OCI-LY7 (cell line): Measurements from ENCODE around the gene MRPL33. TPM values are rescaled to one million over a fixed set of nuclear protein-coding genes. Genes with fewer than 3 reads are reported as not detected.

Experiments used
- BruUV-seq: library from RNA; stranded (reverse); fragments of 400-500 nt; replicated peaks from 2 replicates; lab custom pipeline; 2021; lab: Mats Ljungman, UMichigan
- CTCF ChIA-PET: fragments of 300-600 bp; sonication (Branson Sonifier 250); formaldehyde crosslinking; loops from one replicate; lab custom pipeline; 2022; ENCODE audit warnings: antibody characterized with exemption; ENCODE audit not compliant: unreplicated experiment; lab: Charles Lee
- POLR2A ChIA-PET: fragments of 300-600 bp; sonication (Branson Sonifier 250); formaldehyde crosslinking; loops from one replicate; lab custom pipeline; 2022; ENCODE audit warnings: antibody characterized with exemption; lab: Charles Lee
- DNase-seq: peaks from one replicate; pipeline ENCODE4 v3.0.0-alpha.2; 2015; ENCODE audit warnings: low spot score
- H2AFZ ChIP-seq: fragments of 200-600 bp; sonication (generic), shearing (Covaris generic); 2 replicates; pipeline ENCODE4 v1.6.1; 2014; ENCODE audit warnings: mild to moderate bottlenecking, antibody characterized with exemption, low read length, moderate library complexity
- H3K27ac ChIP-seq: fragments of 200-600 bp; sonication (generic); 2 replicates; pipeline ENCODE4 v1.5.1; 2014; ENCODE audit warnings: mixed run types, low read depth, mild to moderate bottlenecking, moderate library complexity, low read length, inconsistent platforms; ENCODE audit not compliant: poor library complexity, severe bottlenecking
- H3K36me3 ChIP-seq: fragments of 200-600 bp; sonication (generic); 2 replicates; pipeline ENCODE4 v1.6.1; 2014; ENCODE audit warnings: mild to moderate bottlenecking, antibody characterized with exemption, low read length, moderate library complexity, mixed read lengths; ENCODE audit not compliant: insufficient read depth
- H3K4me1 ChIP-seq: fragments of 200-600 bp; sonication (generic); 2 replicates; pipeline ENCODE4 v1.5.1; 2014; ENCODE audit warnings: mild to moderate bottlenecking, low read length; ENCODE audit not compliant: insufficient read depth, poor library complexity, severe bottlenecking
- H3K4me2 ChIP-seq: fragments of 200-600 bp; sonication (generic); 2 replicates; pipeline ENCODE4 v1.6.1; 2014; ENCODE audit warnings: mild to moderate bottlenecking, low read length
- H3K4me3 ChIP-seq: fragments of 200-600 bp; sonication (generic); 2 replicates; pipeline ENCODE4 v1.5.1; 2014; ENCODE audit warnings: mild to moderate bottlenecking, low read depth, low read length; ENCODE audit not compliant: poor library complexity, severe bottlenecking
- H3K79me2 ChIP-seq: fragments of 200-600 bp; sonication (generic); 2 replicates; pipeline ENCODE4 v1.6.1; 2016; ENCODE audit warnings: low read depth, mild to moderate bottlenecking, low read length, moderate library complexity, mixed read lengths; ENCODE audit not compliant: insufficient read depth
- H3K9me2 ChIP-seq: fragments of 200-600 bp; sonication (generic); 2 replicates; pipeline ENCODE4 v1.6.1; 2016; ENCODE audit warnings: mild to moderate bottlenecking, low read length, mixed read lengths; ENCODE audit not compliant: insufficient read depth
- H3K9me3 ChIP-seq: fragments of 200-600 bp; sonication (generic); 2 replicates; pipeline ENCODE4 v1.6.1; 2014; ENCODE audit warnings: mild to moderate bottlenecking, mixed run types, low read length, mixed read lengths
- H4K20me1 ChIP-seq: fragments of 200-600 bp; sonication (generic); 2 replicates; pipeline ENCODE4 v1.6.1; 2014; ENCODE audit warnings: mild to moderate bottlenecking, antibody characterized with exemption, low read length, moderate library complexity, mixed read lengths; ENCODE audit not compliant: insufficient read depth
- CTCF ChIP-seq: fragments of 200-600 bp; sonication (generic); conservative IDR thresholded peaks from 2 replicates; pipeline ENCODE4 v1.5.1; 2014; ENCODE audit warnings: mild to moderate bottlenecking, antibody characterized with exemption, low read length, moderate library complexity, mixed read lengths
- EZH2phosphoT487 ChIP-seq: fragments of 200-600 bp; sonication (generic); IDR thresholded peaks from 2 replicates; pipeline ENCODE4 v1.6.1; 2018; ENCODE audit warnings: low read depth, borderline replicate concordance, mild to moderate bottlenecking, mixed run types, antibody characterized with exemption, low read length, moderate library complexity, mixed read lengths
- intact Hi-C: fragments of 100-400 bp; cut with micrococcal nuclease; formaldehyde crosslinking; loops from one replicate; pipeline ENCODE4 v1.10.0; 2022; ENCODE audit not compliant: unreplicated experiment
- total RNA-seq, 2 experiments: library from RNA; depleted of rRNA in 1 of 2; stranded (reverse); fragments of >200 nt in 1 of 2; shearing (Covaris generic) in 1 of 2; gene quantifications; 2 replicates each; pipeline ENCODE4 v1.2.3, GENCODE V29; 2014 to 2022

The MRPL33 gene
- total RNA-seq, 2 experiments from 2014 or later, result 43.8 to 51.2 TPM

GRCh38 chr2:27823135-27823534, 51.6 kb downstream of the MRPL33 start:
- TF ChIP-seq EZH2phosphoT487 (no peak), CTCF (no peak)
- Histone ChIP-seq H3K9me3 (peaks cover 7% of the 10 kb centered on the region), H3K36me3 (no peaks in the 10 kb centered on the region), H3K4me1 (no peaks in the 10 kb centered on the region), H3K9me2 (no peaks in the 10 kb centered on the region), H3K79me2 (no peaks in the 10 kb centered on the region), H3K4me2 (no peak overlapping the region), H2AFZ (no peak overlapping the region), H3K27ac (no peak overlapping the region), H4K20me1 (no peaks in the 10 kb centered on the region), H3K4me3 (no peak overlapping the region)
- intact Hi-C loops, result no loop called here
- no TSS peak for BruUV-seq
- ChIA-PET CTCF (no interaction called here), POLR2A (no interaction called here)
- DNase-seq, result no peak

- intact Hi-C loops, result no loop called here
- no peak overlapping the region for H3K4me2 ChIP-seq
- H3K9me3 ChIP-seq, result peaks cover 7% of the 10 kb centered on the region
- H3K4me3 ChIP-seq, result no peak overlapping the region
- ChIA-PET CTCF (no interaction called here), POLR2A (no interaction called here)
- TF ChIP-seq EZH2phosphoT487 (no peak), CTCF (no peak)
- H3K79me2 ChIP-seq, result no peaks in the 10 kb centered on the region
- no peaks in the 10 kb centered on the region for H4K20me1 ChIP-seq
- H3K4me1 ChIP-seq, result no peaks in the 10 kb centered on the region
- BruUV-seq, result no TSS peak
- DNase-seq, result no peak
- H3K9me2 ChIP-seq, result no peaks in the 10 kb centered on the region
- H3K27ac ChIP-seq, result no peak overlapping the region
- no peak overlapping the region for H2AFZ ChIP-seq
- no peaks in the 10 kb centered on the region for H3K36me3 ChIP-seq
Measured at GRCh38 chr2:27823569-27823968, 52.0 kb downstream of the MRPL33 start.

- no peak overlapping the region for H2AFZ ChIP-seq
- H3K9me3 ChIP-seq, result peaks cover 7% of the 10 kb centered on the region
- intact Hi-C loops, result no loop called here
- H3K4me1 ChIP-seq, result no peaks in the 10 kb centered on the region
- no peaks in the 10 kb centered on the region for H3K36me3 ChIP-seq
- H3K4me3 ChIP-seq, result no peak overlapping the region
- CTCF ChIA-PET, result no interaction called here
- BruUV-seq, result no TSS peak
- POLR2A ChIA-PET, result no interaction called here
- H3K79me2 ChIP-seq, result no peaks in the 10 kb centered on the region
- no peaks in the 10 kb centered on the region for H3K9me2 ChIP-seq
- no peaks in the 10 kb centered on the region for H4K20me1 ChIP-seq
- no peak overlapping the region for H3K4me2 ChIP-seq
- H3K27ac ChIP-seq, result no peak overlapping the region
- TF ChIP-seq CTCF, result no peak
- no peak for TF ChIP-seq EZH2phosphoT487
- DNase-seq, result no peak
Measured at GRCh38 chr2:27824401-27824800, 52.9 kb downstream of the MRPL33 start.
